SK-N-SH treated with all-trans-retinoic acid at 6 μM for 48 hours (cell line): ENCODE measurements around the gene SCAF11.

Experiments
- ATAC-seq: fragments of 200-7000 bp; cut with Tn5 transposase; 3 replicates; pipeline ENCODE4 v1.9.1; 2020; ENCODE audit warnings: mild to moderate bottlenecking, moderate library complexity
- ARNTL ChIP-seq: fragments of 450-650 bp; formaldehyde crosslinking; IDR thresholded peaks from 2 replicates; pipeline ENCODE4 v1.5.0; 2020; ENCODE audit warnings: low read depth, mild to moderate bottlenecking, moderate library complexity, borderline replicate concordance
- BACH2 ChIP-seq: fragments of 250-450 bp; sonication (Bioruptor Pico); IDR thresholded peaks from 2 replicates; pipeline ENCODE4 v1.9.0; 2021; ENCODE audit warnings: mild to moderate bottlenecking, borderline replicate concordance
- CREB5 ChIP-seq: fragments of 250-450 bp; sonication (Bioruptor Pico); IDR thresholded peaks from 2 replicates; pipeline ENCODE4 v1.5.1; 2020; ENCODE audit warnings: low read depth, mild to moderate bottlenecking, moderate library complexity
- CSDC2 ChIP-seq: fragments of 250-450 bp; sonication (Bioruptor Pico); IDR thresholded peaks from 2 replicates; pipeline ENCODE4 v1.5.0; 2020; ENCODE audit warnings: mild to moderate bottlenecking, moderate library complexity
- CSRNP3 ChIP-seq: fragments of 250-450 bp; sonication (Bioruptor Pico); IDR thresholded peaks from 2 replicates; pipeline ENCODE4 v1.5.1; 2021; ENCODE audit warnings: mild to moderate bottlenecking, moderate library complexity
- ESRRG ChIP-seq: fragments of 250-450 bp; sonication (Bioruptor Pico); IDR thresholded peaks from 2 replicates; pipeline ENCODE4 v1.6.1; 2021; ENCODE audit warnings: mild to moderate bottlenecking
- GLIS3 ChIP-seq: fragments of 250-450 bp; sonication (Bioruptor Pico); IDR thresholded peaks from 2 replicates; pipeline ENCODE4 v1.5.0; 2020; ENCODE audit warnings: mild to moderate bottlenecking, moderate library complexity
- ISL1 ChIP-seq: fragments of 250-450 bp; sonication (Bioruptor Pico); IDR thresholded peaks from 2 replicates; pipeline ENCODE4 v2.1.2; 2022; ENCODE audit warnings: mild to moderate bottlenecking, moderate library complexity
- OSR1 ChIP-seq: fragments of 250-450 bp; sonication (Bioruptor Pico); IDR thresholded peaks from 2 replicates; pipeline ENCODE4 v1.8.0; 2022; ENCODE audit warnings: moderate library complexity, mild to moderate bottlenecking, inconsistent platforms
- POU6F1 ChIP-seq: fragments of 250-450 bp; sonication (Bioruptor Pico); IDR thresholded peaks from 2 replicates; pipeline ENCODE4 v1.8.0; 2021; ENCODE audit warnings: low read depth, mild to moderate bottlenecking, moderate library complexity, borderline replicate concordance
- RARB ChIP-seq: fragments of 250-450 bp; sonication (Bioruptor Pico); IDR thresholded peaks from 2 replicates; pipeline ENCODE4 v1.8.0; 2021; ENCODE audit warnings: mild to moderate bottlenecking, moderate library complexity
- TOX ChIP-seq: fragments of 250-450 bp; sonication (Bioruptor Pico); IDR thresholded peaks from 2 replicates; pipeline ENCODE4 v1.8.0; 2021; ENCODE audit warnings: mild to moderate bottlenecking, moderate library complexity, borderline replicate concordance
- TSHZ2 ChIP-seq: fragments of 250-450 bp; sonication (Bioruptor Pico); IDR thresholded peaks from 2 replicates; pipeline ENCODE4 v1.5.0; 2020; ENCODE audit warnings: mild to moderate bottlenecking, moderate library complexity
- ZC3H10 ChIP-seq: fragments of 250-450 bp; sonication (Bioruptor Pico); IDR thresholded peaks from 2 replicates; pipeline ENCODE4 v1.5.1; 2021; ENCODE audit warnings: mild to moderate bottlenecking, moderate library complexity
- ZFP30 ChIP-seq: fragments of 450-650 bp; formaldehyde crosslinking; IDR thresholded peaks from 2 replicates; pipeline ENCODE4 v1.5.0; 2022; ENCODE audit warnings: mild to moderate bottlenecking, moderate library complexity
- ZNF70 ChIP-seq: fragments of 450-650 bp; formaldehyde crosslinking; IDR thresholded peaks from 2 replicates; pipeline ENCODE4 v1.5.0; 2020; ENCODE audit warnings: mild to moderate bottlenecking, moderate library complexity
- ZNF8 ChIP-seq: fragments of 450-650 bp; formaldehyde crosslinking; IDR thresholded peaks from 2 replicates; pipeline ENCODE4 v1.5.0; 2020; ENCODE audit warnings: mild to moderate bottlenecking, moderate library complexity

SCAF11 gene

GRCh38 chr12:45973526-45973925, 16.8 kb downstream of the SCAF11 start (continued):
- TF ChIP-seq TSHZ2 (CRISPR knock-in tag) (no peak), ESRRG (CRISPR knock-in tag) (no peak)

- no peak for ATAC-seq
- TF ChIP-seq ZFP30 (CRISPR knock-in tag) (no peak), POU6F1 (CRISPR knock-in tag) (no peak), ZNF70 (CRISPR knock-in tag) (no peak), ZC3H10 (CRISPR knock-in tag) (no peak), CSRNP3 (CRISPR knock-in tag) (no peak), CSDC2 (no peak), RARB (no peak), ARNTL (no peak), ZNF8 (CRISPR knock-in tag) (no peak), ESRRG (CRISPR knock-in tag) (no peak), OSR1 (CRISPR knock-in tag) (no peak), GLIS3 (CRISPR knock-in tag) (no peak), ISL1 (CRISPR knock-in tag) (no peak)
These were observed 20.0 kb downstream of the SCAF11 start for GRCh38 chr12:45970391-45970790.

GRCh38 chr12:45969084-45969483, 21.3 kb downstream of the SCAF11 start:
- peak; percentile 77 for ATAC-seq
- no peak for TF ChIP-seq CREB5 (CRISPR knock-in tag)
- TF ChIP-seq BACH2 (CRISPR knock-in tag) = no peak
- no peak for TF ChIP-seq ZFP30 (CRISPR knock-in tag)
- TF ChIP-seq OSR1 (CRISPR knock-in tag) = no peak
- no peak for TF ChIP-seq POU6F1 (CRISPR knock-in tag)
- no peak for TF ChIP-seq TOX (CRISPR knock-in tag)
- no peak for TF ChIP-seq ESRRG (CRISPR knock-in tag)
- TF ChIP-seq ARNTL = no peak

GRCh38 chr12:45966486-45966885, 23.9 kb downstream of the SCAF11 start:
- TF ChIP-seq ISL1 (CRISPR knock-in tag) (peak; percentile 46; the same call in 1 of the 2 replicates), TOX (CRISPR knock-in tag) (no peak)
- TF ChIP-seq, all 23 proteins: peak for 1
- peak; percentile 96 for ATAC-seq
